ENCODE results near the gene MED26.

The MED26 gene

DNA sequence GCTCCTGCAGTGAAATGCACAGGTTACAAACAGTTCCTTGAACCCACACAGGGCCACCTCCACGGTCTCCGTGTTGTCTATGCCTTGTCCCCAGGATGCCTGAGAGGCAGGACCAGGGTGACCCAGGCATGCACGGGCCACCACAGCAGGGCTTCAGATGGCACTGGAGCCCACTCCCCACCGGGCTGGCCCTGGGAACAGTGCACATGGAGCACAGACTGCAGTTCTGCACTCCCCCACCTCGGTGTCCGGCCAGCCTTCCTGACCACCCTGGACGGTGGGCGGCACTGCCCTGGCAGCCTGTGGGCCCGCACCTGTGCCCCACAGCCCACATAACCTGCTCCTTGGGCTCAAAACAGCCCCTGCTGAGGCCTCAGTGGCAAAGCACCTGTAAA lies 41.5 kb downstream of the MED26 start:
- no peaks in the 10 kb centered on the region for H3K9me3 ChIP-seq (replicated peaks; ENCODE audit: insufficient read depth, low read length)
- H3K9me2 ChIP-seq (replicated peaks; ENCODE audit: insufficient read depth, low read length): no peaks in the 10 kb centered on the region
- H3K27ac ChIP-seq (ENCODE audit: low read length): peak overlapping the region; percentile 99
- peak overlapping the region; percentile 100 for H3K9ac ChIP-seq (ENCODE audit: low read length)
- peaks cover 90% of the 10 kb centered on the region for H3K79me2 ChIP-seq (ENCODE audit: low read length)
- no peak overlapping the region for H2AFZ ChIP-seq (ENCODE audit: low read length)
- H3F3A ChIP-seq (ENCODE audit: insufficient read depth, low read length): peaks cover 66% of the 10 kb centered on the region
- H3K27me3 ChIP-seq (replicated peaks; ENCODE audit: insufficient read depth, low read length): no peaks in the 10 kb centered on the region
- DNase-seq: peak; percentile 35
- no peaks in the 10 kb centered on the region for H3K36me3 ChIP-seq (replicated peaks; ENCODE audit: insufficient read depth, low read length)
- H4K20me1 ChIP-seq (ENCODE audit: insufficient read depth, low read length): no peaks in the 10 kb centered on the region
- peak overlapping the region; percentile 89 for H3K4me3 ChIP-seq (ENCODE audit: low read length)
- no peak for TF ChIP-seq EZH2phosphoT487 (IDR thresholded peaks at IDR 0.05; ENCODE audit: low read length)
- TF ChIP-seq, protein P1, sequence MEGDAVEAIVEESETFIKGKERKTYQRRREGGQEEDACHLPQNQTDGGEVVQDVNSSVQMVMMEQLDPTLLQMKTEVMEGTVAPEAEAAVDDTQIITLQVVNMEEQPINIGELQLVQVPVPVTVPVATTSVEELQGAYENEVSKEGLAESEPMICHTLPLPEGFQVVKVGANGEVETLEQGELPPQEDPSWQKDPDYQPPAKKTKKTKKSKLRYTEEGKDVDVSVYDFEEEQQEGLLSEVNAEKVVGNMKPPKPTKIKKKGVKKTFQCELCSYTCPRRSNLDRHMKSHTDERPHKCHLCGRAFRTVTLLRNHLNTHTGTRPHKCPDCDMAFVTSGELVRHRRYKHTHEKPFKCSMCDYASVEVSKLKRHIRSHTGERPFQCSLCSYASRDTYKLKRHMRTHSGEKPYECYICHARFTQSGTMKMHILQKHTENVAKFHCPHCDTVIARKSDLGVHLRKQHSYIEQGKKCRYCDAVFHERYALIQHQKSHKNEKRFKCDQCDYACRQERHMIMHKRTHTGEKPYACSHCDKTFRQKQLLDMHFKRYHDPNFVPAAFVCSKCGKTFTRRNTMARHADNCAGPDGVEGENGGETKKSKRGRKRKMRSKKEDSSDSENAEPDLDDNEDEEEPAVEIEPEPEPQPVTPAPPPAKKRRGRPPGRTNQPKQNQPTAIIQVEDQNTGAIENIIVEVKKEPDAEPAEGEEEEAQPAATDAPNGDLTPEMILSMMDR (IDR thresholded peaks at IDR 0.05; ENCODE audit: low read length): no peak
- TF ChIP-seq EZH2 (optimal IDR thresholded peaks at IDR 0.05; ENCODE audit: low read depth, low read length): no peak
- peak overlapping the region; percentile 100 for H3K4me2 ChIP-seq (ENCODE audit: low read depth, low read length)
- H3K4me1 ChIP-seq (ENCODE audit: low read length): peaks cover 64% of the 10 kb centered on the region

DNA sequence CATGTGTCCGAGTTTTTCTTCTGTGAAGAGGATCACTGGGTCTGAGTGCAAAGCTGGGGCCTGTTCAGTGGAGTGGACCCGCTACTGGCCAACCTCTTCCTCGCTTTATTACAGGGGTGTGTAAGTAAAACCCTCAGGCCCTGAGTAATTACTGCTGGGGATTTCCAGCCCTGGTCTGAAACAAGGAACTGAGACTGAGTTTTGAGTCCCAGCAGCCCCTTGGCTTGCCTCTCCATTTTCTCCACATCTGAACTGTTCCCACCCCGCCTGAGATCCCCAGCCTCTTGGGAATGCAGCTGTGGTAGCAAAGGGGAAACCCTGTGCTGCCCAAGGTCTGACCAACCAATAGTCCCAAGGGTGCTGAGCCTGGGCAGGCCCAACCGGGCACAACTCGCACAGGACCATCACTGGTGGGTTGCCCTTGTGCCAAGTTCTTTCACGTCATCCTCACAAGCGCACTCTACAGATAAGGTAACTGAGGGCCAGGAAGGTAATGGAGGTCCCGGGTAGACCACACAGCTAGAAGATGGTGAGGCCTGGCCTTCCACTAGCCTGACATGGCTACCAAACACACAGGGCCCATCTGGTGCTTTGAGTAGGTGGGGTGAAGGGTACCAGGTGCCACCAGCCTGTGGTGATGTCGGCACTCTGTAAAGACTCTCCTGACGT lies 42.1 kb downstream of the MED26 start:
- H4K20me1 ChIP-seq (ENCODE audit: insufficient read depth, low read length): no peaks in the 10 kb centered on the region
- peaks cover 90% of the 10 kb centered on the region for H3K79me2 ChIP-seq (ENCODE audit: low read length)
- H3K9me2 ChIP-seq (replicated peaks; ENCODE audit: insufficient read depth, low read length): no peaks in the 10 kb centered on the region
- H3K4me1 ChIP-seq (ENCODE audit: low read length): peaks cover 59% of the 10 kb centered on the region
- peak overlapping the region; percentile 100 for H3K4me2 ChIP-seq (ENCODE audit: low read depth, low read length)
- peak overlapping the region; percentile 100 for H3K9ac ChIP-seq (ENCODE audit: low read length)
- no peaks in the 10 kb centered on the region for H3K36me3 ChIP-seq (replicated peaks; ENCODE audit: insufficient read depth, low read length)
- H2AFZ ChIP-seq (ENCODE audit: low read length): no peak overlapping the region
- H3K4me3 ChIP-seq (ENCODE audit: low read length): peak overlapping the region; percentile 89
- peak; percentile 89 for DNase-seq
- no peaks in the 10 kb centered on the region for H3K9me3 ChIP-seq (replicated peaks; ENCODE audit: insufficient read depth, low read length)
- no peaks in the 10 kb centered on the region for H3K27me3 ChIP-seq (replicated peaks; ENCODE audit: insufficient read depth, low read length)
- H3K27ac ChIP-seq (ENCODE audit: low read length): peak overlapping the region; percentile 99
- peaks cover 66% of the 10 kb centered on the region for H3F3A ChIP-seq (ENCODE audit: insufficient read depth, low read length)
- no peak for TF ChIP-seq EZH2 (optimal IDR thresholded peaks at IDR 0.05; ENCODE audit: low read depth, low read length)
- TF ChIP-seq, protein P1 (IDR thresholded peaks at IDR 0.05; ENCODE audit: low read length): no peak
- no peak for TF ChIP-seq EZH2phosphoT487 (IDR thresholded peaks at IDR 0.05; ENCODE audit: low read length)

DNA sequence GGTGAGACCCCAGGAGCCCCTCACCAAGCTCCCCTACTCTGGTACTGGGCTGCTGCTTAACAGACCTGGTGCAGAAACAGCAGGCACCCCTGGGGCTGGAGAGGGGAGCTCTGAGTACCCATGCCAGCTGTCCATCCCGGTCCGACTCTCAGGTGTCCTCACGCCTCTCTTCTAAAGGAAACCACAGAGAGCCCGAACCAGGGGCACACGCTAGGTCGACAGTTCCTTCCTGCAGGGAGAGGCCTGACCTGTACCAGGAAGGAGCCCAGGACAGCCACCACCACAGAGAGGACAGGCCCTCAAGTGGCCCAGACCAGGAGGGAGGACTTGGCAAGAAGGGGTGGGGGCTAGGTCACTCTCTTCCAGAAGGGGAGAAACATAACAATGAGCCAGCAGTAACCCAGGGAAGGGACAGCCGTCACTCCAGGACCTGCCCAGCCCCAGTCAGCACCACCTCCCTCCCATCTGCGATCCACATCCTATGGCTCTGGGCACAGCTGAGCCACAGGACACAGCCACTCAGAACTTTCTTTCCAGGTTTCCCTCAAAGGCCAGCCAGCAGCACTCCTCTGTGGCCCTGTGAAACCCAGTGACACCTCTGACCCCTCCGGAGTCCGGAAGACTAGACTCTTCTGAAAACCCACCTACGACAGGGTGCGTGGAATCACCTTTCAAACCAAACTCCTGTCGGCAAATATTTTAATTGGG lies 42.8 kb downstream of the MED26 start:
- H3K4me3 ChIP-seq (ENCODE audit: low read length): peak overlapping the region; percentile 89

More for the DNA sequence above, 42.8 kb downstream of the MED26 start:
- Histone ChIP-seq H3F3A (ENCODE audit: insufficient read depth, low read length) (peaks cover 66% of the 10 kb centered on the region), H3K9ac (ENCODE audit: low read length) (peak overlapping the region; percentile 100), H3K79me2 (ENCODE audit: low read length) (peaks cover 91% of the 10 kb centered on the region), H3K27me3 (replicated peaks; ENCODE audit: insufficient read depth, low read length) (no peaks in the 10 kb centered on the region), H3K9me2 (replicated peaks; ENCODE audit: insufficient read depth, low read length) (no peaks in the 10 kb centered on the region), H3K4me1 (ENCODE audit: low read length) (peaks cover 56% of the 10 kb centered on the region), H3K9me3 (replicated peaks; ENCODE audit: insufficient read depth, low read length) (no peaks in the 10 kb centered on the region), H3K4me2 (ENCODE audit: low read depth, low read length) (peak overlapping the region; percentile 100), H3K36me3 (replicated peaks; ENCODE audit: insufficient read depth, low read length) (no peaks in the 10 kb centered on the region), H3K27ac (ENCODE audit: low read length) (peak overlapping the region; percentile 99), H4K20me1 (ENCODE audit: insufficient read depth, low read length) (no peaks in the 10 kb centered on the region), H2AFZ (ENCODE audit: low read length) (no peak overlapping the region)
- DNase-seq: peak; percentile 35
- no peak for TF ChIP-seq EZH2phosphoT487 (IDR thresholded peaks at IDR 0.05; ENCODE audit: low read length)
